ENCODE measurements around the gene RTN4IP1.
"Not testable (repeated sequence)": the region's sequence is repeated elsewhere in the genome, so short reads cannot be mapped to it uniquely, and the experiment has no call there.

Gene RTN4IP1

GRCh38 chr6:106630366-106630765 is 1.1 kb upstream of the RTN4IP1 start:
- Histone ChIP-seq H3K9me2 (ENCODE audit: low read depth, low read length) (no peaks in the 10 kb centered on the region), H2AFZ (ENCODE audit: low read length) (no peak overlapping the region), H3K9me3 (ENCODE audit: low read length) (no peaks in the 10 kb centered on the region), H3K4me1 (ENCODE audit: insufficient read depth, low read length, severe bottlenecking) (peaks cover 75% of the 10 kb centered on the region), H3K27me3 (ENCODE audit: insufficient read depth, low read length) (no peaks in the 10 kb centered on the region), H3K4me2 (ENCODE audit: low read length) (peak overlapping the region; percentile 88), H3K36me3 (ENCODE audit: insufficient read depth, low read length) (peaks cover 6% of the 10 kb centered on the region; the same call in 1 of the 2 replicates), H3K9ac (ENCODE audit: low read length) (peak overlapping the region; percentile 88), H3K27ac (ENCODE audit: low read depth, low read length, poor library complexity, severe bottlenecking) (peak overlapping the region; percentile 93), H3K79me2 (ENCODE audit: insufficient read depth, low read length) (peaks cover 75% of the 10 kb centered on the region), H3K4me3 (ENCODE audit: low read depth, low read length, poor library complexity, severe bottlenecking) (peak overlapping the region; percentile 84), H3F3A (ENCODE audit: insufficient read depth, low read length) (no peaks in the 10 kb centered on the region; the same call in 1 of the 2 replicates), H4K20me1 (ENCODE audit: insufficient read depth, low read length) (no peaks in the 10 kb centered on the region)
- no peak for TF ChIP-seq EZH2 (IDR thresholded peaks at IDR 0.05; ENCODE audit: borderline replicate concordance, low read length)
- TF ChIP-seq, protein P1, sequence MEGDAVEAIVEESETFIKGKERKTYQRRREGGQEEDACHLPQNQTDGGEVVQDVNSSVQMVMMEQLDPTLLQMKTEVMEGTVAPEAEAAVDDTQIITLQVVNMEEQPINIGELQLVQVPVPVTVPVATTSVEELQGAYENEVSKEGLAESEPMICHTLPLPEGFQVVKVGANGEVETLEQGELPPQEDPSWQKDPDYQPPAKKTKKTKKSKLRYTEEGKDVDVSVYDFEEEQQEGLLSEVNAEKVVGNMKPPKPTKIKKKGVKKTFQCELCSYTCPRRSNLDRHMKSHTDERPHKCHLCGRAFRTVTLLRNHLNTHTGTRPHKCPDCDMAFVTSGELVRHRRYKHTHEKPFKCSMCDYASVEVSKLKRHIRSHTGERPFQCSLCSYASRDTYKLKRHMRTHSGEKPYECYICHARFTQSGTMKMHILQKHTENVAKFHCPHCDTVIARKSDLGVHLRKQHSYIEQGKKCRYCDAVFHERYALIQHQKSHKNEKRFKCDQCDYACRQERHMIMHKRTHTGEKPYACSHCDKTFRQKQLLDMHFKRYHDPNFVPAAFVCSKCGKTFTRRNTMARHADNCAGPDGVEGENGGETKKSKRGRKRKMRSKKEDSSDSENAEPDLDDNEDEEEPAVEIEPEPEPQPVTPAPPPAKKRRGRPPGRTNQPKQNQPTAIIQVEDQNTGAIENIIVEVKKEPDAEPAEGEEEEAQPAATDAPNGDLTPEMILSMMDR (IDR thresholded peaks at IDR 0.05; ENCODE audit: low read length): no peak

GRCh38 chr6:106629859-106630163 is 513 bp upstream of the RTN4IP1 start:
- peaks cover 69% of the 10 kb centered on the region for H3K79me2 ChIP-seq (ENCODE audit: insufficient read depth, low read length)
- TF ChIP-seq, protein P1 (IDR thresholded peaks at IDR 0.05; ENCODE audit: low read length): no peak
- TF ChIP-seq EZH2 (IDR thresholded peaks at IDR 0.05; ENCODE audit: borderline replicate concordance, low read length): no peak

DNA sequence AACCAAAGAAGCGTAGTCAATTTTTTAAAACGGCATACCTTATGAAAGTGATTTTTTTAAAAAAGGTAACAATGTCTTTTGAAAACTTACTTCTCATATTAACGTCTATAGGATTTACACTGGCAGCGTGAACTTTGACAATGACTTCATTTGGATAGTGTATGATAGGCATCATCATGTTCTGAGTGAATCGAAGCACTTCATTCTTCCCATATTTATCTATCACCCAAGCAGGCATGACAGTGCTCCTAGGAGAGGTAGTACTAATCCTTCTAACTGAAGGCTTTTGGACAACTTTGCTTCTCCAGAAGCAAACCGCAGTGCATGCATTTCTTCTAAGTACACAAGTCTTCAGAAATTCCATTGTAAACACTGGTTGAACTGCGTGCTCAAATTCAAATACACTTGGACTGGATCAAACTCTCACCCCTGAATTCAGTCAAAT is 618 bp downstream of the RTN4IP1 start:
- H3K79me2 ChIP-seq (ENCODE audit: insufficient read depth, low read length): peaks cover 58% of the 10 kb centered on the region
- H3K9me3 ChIP-seq (ENCODE audit: low read length): no peaks in the 10 kb centered on the region
- H3K4me1 ChIP-seq (ENCODE audit: insufficient read depth, low read length, severe bottlenecking): peaks cover 66% of the 10 kb centered on the region
- peak overlapping the region; percentile 93 for H3K27ac ChIP-seq (ENCODE audit: low read depth, low read length, poor library complexity, severe bottlenecking)
- no peaks in the 10 kb centered on the region for H3K9me2 ChIP-seq (ENCODE audit: low read depth, low read length)
- H3K36me3 ChIP-seq (ENCODE audit: insufficient read depth, low read length): peaks cover 8% of the 10 kb centered on the region
- no peak for TF ChIP-seq EZH2 (IDR thresholded peaks at IDR 0.05; ENCODE audit: borderline replicate concordance, low read length)
- TF ChIP-seq, protein P1 (IDR thresholded peaks at IDR 0.05; ENCODE audit: low read length): no peak
- H2AFZ ChIP-seq (ENCODE audit: low read length): no peak overlapping the region
- peak overlapping the region; percentile 84 for H3K4me3 ChIP-seq (ENCODE audit: low read depth, low read length, poor library complexity, severe bottlenecking)
- H4K20me1 ChIP-seq (ENCODE audit: insufficient read depth, low read length): no peaks in the 10 kb centered on the region
- no peaks in the 10 kb centered on the region for H3K27me3 ChIP-seq (ENCODE audit: insufficient read depth, low read length)
- peak overlapping the region; percentile 88 for H3K9ac ChIP-seq (ENCODE audit: low read length)
- no peaks in the 10 kb centered on the region; the same call in 1 of the 2 replicates for H3F3A ChIP-seq (ENCODE audit: insufficient read depth, low read length)
- H3K4me2 ChIP-seq (ENCODE audit: low read length): peak overlapping the region; percentile 88

More at GRCh38 chr6:106629859-106630163, 513 bp upstream of the RTN4IP1 start:
- peak overlapping the region; percentile 93 for H3K27ac ChIP-seq (ENCODE audit: low read depth, low read length, poor library complexity, severe bottlenecking)
- H4K20me1 ChIP-seq (ENCODE audit: insufficient read depth, low read length): no peaks in the 10 kb centered on the region
- H3K4me1 ChIP-seq (ENCODE audit: insufficient read depth, low read length, severe bottlenecking): peaks cover 75% of the 10 kb centered on the region
- peak overlapping the region; percentile 88 for H3K9ac ChIP-seq (ENCODE audit: low read length)
- no peaks in the 10 kb centered on the region for H3K9me3 ChIP-seq (ENCODE audit: low read length)
- no peak overlapping the region for H2AFZ ChIP-seq (ENCODE audit: low read length)
- peak overlapping the region; percentile 84 for H3K4me3 ChIP-seq (ENCODE audit: low read depth, low read length, poor library complexity, severe bottlenecking)
- peaks cover 6% of the 10 kb centered on the region; the same call in 1 of the 2 replicates for H3K36me3 ChIP-seq (ENCODE audit: insufficient read depth, low read length)
- no peaks in the 10 kb centered on the region for H3K27me3 ChIP-seq (ENCODE audit: insufficient read depth, low read length)
- no peaks in the 10 kb centered on the region; the same call in 1 of the 2 replicates for H3F3A ChIP-seq (ENCODE audit: insufficient read depth, low read length)
- H3K9me2 ChIP-seq (ENCODE audit: low read depth, low read length): no peaks in the 10 kb centered on the region
- peak overlapping the region; percentile 88 for H3K4me2 ChIP-seq (ENCODE audit: low read length)

- H3K4me2 ChIP-seq (ENCODE audit: low read length): peak overlapping the region; percentile 88
- H3K9ac ChIP-seq (ENCODE audit: low read length): peak overlapping the region; percentile 88
- H3K79me2 ChIP-seq (ENCODE audit: insufficient read depth, low read length): peaks cover 49% of the 10 kb centered on the region
- peaks cover 57% of the 10 kb centered on the region for H3K4me1 ChIP-seq (ENCODE audit: insufficient read depth, low read length, severe bottlenecking)
- H3F3A ChIP-seq (ENCODE audit: insufficient read depth, low read length); H2AFZ ChIP-seq (ENCODE audit: low read length); H3K9me3 ChIP-seq (ENCODE audit: low read length); H4K20me1 ChIP-seq (ENCODE audit: insufficient read depth, low read length); H3K9me2 ChIP-seq (ENCODE audit: low read depth, low read length); H3K27me3 ChIP-seq (ENCODE audit: insufficient read depth, low read length): not testable (repeated sequence)
- H3K27ac ChIP-seq (ENCODE audit: low read depth, low read length, poor library complexity, severe bottlenecking): peak overlapping the region; percentile 93
- peaks cover 17% of the 10 kb centered on the region for H3K36me3 ChIP-seq (ENCODE audit: insufficient read depth, low read length)
- H3K4me3 ChIP-seq (ENCODE audit: low read depth, low read length, poor library complexity, severe bottlenecking): peak overlapping the region; percentile 84
Measured at GRCh38 chr6:106627760-106628159, 1.5 kb downstream of the RTN4IP1 start.
